Adrenal gland (tissue), 5 donors: ENCODE results near the gene TMCO6.

ENCODE experiments used
- CTCF ChIP-seq, 6 experiments: fragments of 450-650 bp in 4 of 6; fragments of 200-600 bp in 2 of 6; sonication (generic) in 1 of 6; IDR thresholded peaks; 1 replicate in 5 of 6; 2 replicates in 1 of 6; pipeline versions ENCODE4 v1.5.1 to v1.8.0; 2016 to 2021; ENCODE audit warnings: antibody characterized with exemption in 6 of 6, mild to moderate bottlenecking in 2 of 6, moderate library complexity in 1 of 6
- POLR2A ChIP-seq, 2 donors: fragments of 450-650 bp; IDR thresholded peaks; one replicate each; pipeline ENCODE4 v1.6.1; 2017; ENCODE audit warnings: antibody characterized with exemption in 2 of 2, mild to moderate bottlenecking in 2 of 2, moderate library complexity in 1 of 2
- donor health status: DM: no; HTN: no; CAD: no.

DNA sequence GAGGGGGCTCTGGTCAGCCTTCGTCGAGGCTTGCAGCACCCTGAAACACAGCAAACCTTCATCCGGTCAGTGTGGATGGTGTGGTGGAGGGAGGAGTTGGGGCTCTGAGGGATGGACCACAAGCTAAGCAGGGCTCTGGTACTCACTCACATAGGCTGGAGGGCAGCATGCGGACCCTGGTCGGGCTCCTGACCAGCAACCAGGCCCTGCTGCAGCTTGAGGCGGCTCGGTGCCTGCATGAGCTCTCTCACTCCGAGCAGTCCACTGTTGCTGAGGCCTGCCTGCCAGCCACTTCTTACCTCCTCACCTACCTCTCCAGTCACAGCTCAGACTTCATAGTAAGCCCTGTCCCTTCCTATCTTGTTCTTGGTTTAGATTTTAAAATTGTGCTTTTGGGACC lies 2.5 kb downstream of the TMCO6 start:
- TF ChIP-seq CTCF (IDR thresholded peaks at IDR 0.05) (no peak), POLR2A (IDR thresholded peaks at IDR 0.05) (no peak)
